WTC11 (cell line): ENCODE results near the gene RALY. TPM values are rescaled to one million over a fixed set of nuclear protein-coding genes. Genes with fewer than 3 reads are reported as not detected.

Source experiments
- ATAC-seq: fragments of 200-7000 bp; cut with Tn5 transposase; 2 replicates; pipeline ENCODE4 v1.10.0; 2021; ENCODE audit warnings: mild to moderate bottlenecking, moderate library complexity
- CTCF ChIA-PET: fragments of 300-600 bp; sonication (Branson Sonifier 250); formaldehyde crosslinking; loops from one replicate; lab custom pipeline; 2021; ENCODE audit warnings: antibody characterized with exemption; lab: Charles Lee
- POLR2A ChIA-PET: fragments of 350-600 bp; sonication (Branson Sonifier 250); formaldehyde crosslinking; loops from one replicate; lab custom pipeline; 2021; ENCODE audit warnings: antibody characterized with exemption; lab: Charles Lee
- DNase-seq: peaks from one replicate; pipeline ENCODE4 v3.0.0; 2021; ENCODE audit warnings: low spot score
- H3K27ac Mint-ChIP-seq: 2 replicates; pipeline ENCODE4 v1.8.0; 2021; ENCODE audit warnings: mixed read lengths
- H3K27me3 Mint-ChIP-seq: 2 replicates; pipeline ENCODE4 v1.8.0; 2021; ENCODE audit warnings: low read depth, mild to moderate bottlenecking, moderate library complexity, mixed read lengths
- H3K36me3 Mint-ChIP-seq: 2 replicates; pipeline ENCODE4 v1.8.0; 2021; ENCODE audit warnings: mixed read lengths
- H3K4me1 Mint-ChIP-seq: 2 replicates; pipeline ENCODE4 v1.8.0; 2022; ENCODE audit warnings: mixed read lengths
- H3K4me3 Mint-ChIP-seq: 2 replicates; pipeline ENCODE4 v1.8.0; 2021; ENCODE audit warnings: mild to moderate bottlenecking, moderate library complexity, mixed read lengths
- H3K9me3 Mint-ChIP-seq: 2 replicates; pipeline ENCODE4 v1.8.0; 2021; ENCODE audit warnings: mixed read lengths
- CBFB ChIP-seq: sonication (generic); formaldehyde crosslinking; IDR thresholded peaks from 2 replicates; pipeline ENCODE4 v1.8.1; 2022; ENCODE audit warnings: mild to moderate bottlenecking, low read depth, missing genetic modification reagents
- CREB1 ChIP-seq: sonication (generic); formaldehyde crosslinking; IDR thresholded peaks from 2 replicates; pipeline ENCODE4 v1.8.0; 2023; ENCODE audit warnings: mild to moderate bottlenecking, missing genetic modification reagents
- E2F4 ChIP-seq: sonication (generic); formaldehyde crosslinking; IDR thresholded peaks from 2 replicates; pipeline ENCODE4 v1.8.1; 2022; ENCODE audit warnings: low read depth, mild to moderate bottlenecking, moderate library complexity, missing genetic modification reagents, borderline replicate concordance
- EMX1 ChIP-seq: fragments of 250-450 bp; sonication (Bioruptor Pico); IDR thresholded peaks from 2 replicates; pipeline ENCODE4 v1.8.0; 2021; ENCODE audit warnings: mild to moderate bottlenecking
- ESRRA ChIP-seq: sonication (generic); formaldehyde crosslinking; IDR thresholded peaks from 2 replicates; pipeline ENCODE4 v1.8.1; 2022; ENCODE audit warnings: mild to moderate bottlenecking, missing genetic modification reagents, borderline replicate concordance
- ETV6 ChIP-seq: sonication (generic); formaldehyde crosslinking; IDR thresholded peaks from 2 replicates; pipeline ENCODE4 v1.8.1; 2022; ENCODE audit warnings: mild to moderate bottlenecking, missing genetic modification reagents
- MYBL2 ChIP-seq: sonication (generic); formaldehyde crosslinking; IDR thresholded peaks from 2 replicates; pipeline ENCODE4 v1.8.1; 2023; ENCODE audit warnings: mild to moderate bottlenecking, moderate library complexity, missing genetic modification reagents
- NFATC4 ChIP-seq: fragments of 250-450 bp; sonication (Bioruptor Pico); IDR thresholded peaks from 2 replicates; pipeline ENCODE4 v1.9.0; 2021; ENCODE audit warnings: mild to moderate bottlenecking
- NFE2L1 ChIP-seq: sonication (generic); formaldehyde crosslinking; IDR thresholded peaks from 2 replicates; pipeline ENCODE4 v1.8.1; 2023; ENCODE audit warnings: missing genetic modification reagents
- NR2C2 ChIP-seq: sonication (generic); formaldehyde crosslinking; IDR thresholded peaks from 2 replicates; pipeline ENCODE4 v1.8.0; 2022; ENCODE audit warnings: mild to moderate bottlenecking, missing genetic modification reagents
- RORB ChIP-seq: fragments of 250-450 bp; sonication (Bioruptor Pico); IDR thresholded peaks from 2 replicates; pipeline ENCODE4 v1.9.0; 2021; ENCODE audit warnings: mild to moderate bottlenecking
- SMAD3 ChIP-seq: sonication (generic); formaldehyde crosslinking; IDR thresholded peaks from 2 replicates; pipeline ENCODE4 v1.8.0; 2022; ENCODE audit warnings: missing genetic modification reagents, mild to moderate bottlenecking, borderline replicate concordance
- SMAD4 ChIP-seq: sonication (generic); formaldehyde crosslinking; IDR thresholded peaks from 2 replicates; pipeline ENCODE4 v1.8.0; 2022; ENCODE audit warnings: mild to moderate bottlenecking, missing genetic modification reagents
- TEAD1 ChIP-seq: sonication (generic); formaldehyde crosslinking; IDR thresholded peaks from 2 replicates; pipeline ENCODE4 v1.8.0; 2022; ENCODE audit warnings: mild to moderate bottlenecking, missing genetic modification reagents
- TEAD4 ChIP-seq: sonication (generic); formaldehyde crosslinking; IDR thresholded peaks from 2 replicates; pipeline ENCODE4 v1.8.0; 2022; ENCODE audit warnings: mild to moderate bottlenecking, missing genetic modification reagents
- TP53 ChIP-seq: sonication (generic); formaldehyde crosslinking; IDR thresholded peaks from 2 replicates; pipeline ENCODE4 v1.8.1; 2023; ENCODE audit warnings: mild to moderate bottlenecking, missing genetic modification reagents
- USF1 ChIP-seq: sonication (generic); formaldehyde crosslinking; IDR thresholded peaks from 2 replicates; pipeline ENCODE4 v1.8.0; 2022; ENCODE audit warnings: mild to moderate bottlenecking, missing genetic modification reagents
- ZNF219 ChIP-seq: sonication (generic); formaldehyde crosslinking; IDR thresholded peaks from 2 replicates; pipeline ENCODE4 v1.8.0; 2023; ENCODE audit warnings: missing genetic modification reagents, mild to moderate bottlenecking, borderline replicate concordance
- total RNA-seq: library from RNA; stranded (reverse); gene quantifications from 3 replicates; pipeline ENCODE4 v1.2.3, GENCODE V29; 2021
- TF ChIP-seq, protein P1 (sequence below): sonication (generic); formaldehyde crosslinking; IDR thresholded peaks from 2 replicates; pipeline ENCODE4 v1.8.0; 2023; ENCODE audit warnings: mild to moderate bottlenecking, missing genetic modification reagents
- TF ChIP-seq, protein P2 (sequence below): fragments of 250-450 bp; sonication (Bioruptor Pico); IDR thresholded peaks from 2 replicates; pipeline ENCODE4 v1.9.0; 2021; ENCODE audit warnings: mild to moderate bottlenecking
- TF ChIP-seq, protein P3 (sequence below): fragments of 250-450 bp; sonication (Bioruptor Pico); IDR thresholded peaks from 2 replicates; pipeline ENCODE4 v1.9.0; 2021; ENCODE audit warnings: mild to moderate bottlenecking
- TF ChIP-seq, protein P4 (sequence below): sonication (generic); formaldehyde crosslinking; IDR thresholded peaks from 2 replicates; pipeline ENCODE4 v1.8.0; 2023; ENCODE audit warnings: missing genetic modification reagents, mild to moderate bottlenecking, borderline replicate concordance
- TF ChIP-seq, protein P5 (sequence below): sonication (generic); formaldehyde crosslinking; IDR thresholded peaks from 2 replicates; pipeline ENCODE4 v1.8.1; 2023; ENCODE audit warnings: mild to moderate bottlenecking, missing genetic modification reagents

RALY gene
- total RNA-seq, 1 experiment from 2014 or later = 164 TPM

DNA sequence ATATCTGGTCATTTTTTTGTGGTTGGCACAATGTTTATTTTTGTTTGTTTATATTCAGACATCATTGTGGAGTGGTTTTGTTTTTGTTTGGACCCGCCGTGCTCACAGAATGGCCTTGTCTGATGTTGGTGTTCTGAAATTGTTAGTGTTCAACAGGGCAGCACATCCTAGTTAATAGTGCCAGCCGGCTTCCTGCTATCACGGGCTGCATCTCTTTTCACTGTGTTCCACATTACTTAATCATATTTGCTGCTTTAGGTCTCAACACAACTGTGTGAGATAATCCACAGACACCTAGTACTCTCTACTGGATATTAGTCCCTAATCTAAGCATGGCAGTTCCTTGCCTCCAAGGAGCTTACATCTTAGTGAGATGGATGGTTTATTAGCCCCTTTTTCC, 121.1 kb downstream of the RALY start:
- H3K4me1 Mint-ChIP-seq = peaks cover 15% of the 10 kb centered on the region
- TF ChIP-seq NFATC4 (CRISPR knock-in tag) (no peak), RORB (no peak), ESRRA (CRISPR knock-in tag) (no peak), E2F4 (CRISPR knock-in tag) (no peak), TEAD1 (CRISPR knock-in tag) (no peak), USF1 (no peak), MYBL2 (CRISPR knock-in tag) (no peak), ZNF219 (CRISPR knock-in tag) (no peak), TP53 (CRISPR knock-in tag) (no peak)
- TF ChIP-seq, protein P1, sequence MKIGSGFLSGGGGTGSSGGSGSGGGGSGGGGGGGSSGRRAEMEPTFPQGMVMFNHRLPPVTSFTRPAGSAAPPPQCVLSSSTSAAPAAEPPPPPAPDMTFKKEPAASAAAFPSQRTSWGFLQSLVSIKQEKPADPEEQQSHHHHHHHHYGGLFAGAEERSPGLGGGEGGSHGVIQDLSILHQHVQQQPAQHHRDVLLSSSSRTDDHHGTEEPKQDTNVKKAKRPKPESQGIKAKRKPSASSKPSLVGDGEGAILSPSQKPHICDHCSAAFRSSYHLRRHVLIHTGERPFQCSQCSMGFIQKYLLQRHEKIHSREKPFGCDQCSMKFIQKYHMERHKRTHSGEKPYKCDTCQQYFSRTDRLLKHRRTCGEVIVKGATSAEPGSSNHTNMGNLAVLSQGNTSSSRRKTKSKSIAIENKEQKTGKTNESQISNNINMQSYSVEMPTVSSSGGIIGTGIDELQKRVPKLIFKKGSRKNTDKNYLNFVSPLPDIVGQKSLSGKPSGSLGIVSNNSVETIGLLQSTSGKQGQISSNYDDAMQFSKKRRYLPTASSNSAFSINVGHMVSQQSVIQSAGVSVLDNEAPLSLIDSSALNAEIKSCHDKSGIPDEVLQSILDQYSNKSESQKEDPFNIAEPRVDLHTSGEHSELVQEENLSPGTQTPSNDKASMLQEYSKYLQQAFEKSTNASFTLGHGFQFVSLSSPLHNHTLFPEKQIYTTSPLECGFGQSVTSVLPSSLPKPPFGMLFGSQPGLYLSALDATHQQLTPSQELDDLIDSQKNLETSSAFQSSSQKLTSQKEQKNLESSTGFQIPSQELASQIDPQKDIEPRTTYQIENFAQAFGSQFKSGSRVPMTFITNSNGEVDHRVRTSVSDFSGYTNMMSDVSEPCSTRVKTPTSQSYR (CRISPR knock-in tag) = no peak
- TF ChIP-seq, protein P2, sequence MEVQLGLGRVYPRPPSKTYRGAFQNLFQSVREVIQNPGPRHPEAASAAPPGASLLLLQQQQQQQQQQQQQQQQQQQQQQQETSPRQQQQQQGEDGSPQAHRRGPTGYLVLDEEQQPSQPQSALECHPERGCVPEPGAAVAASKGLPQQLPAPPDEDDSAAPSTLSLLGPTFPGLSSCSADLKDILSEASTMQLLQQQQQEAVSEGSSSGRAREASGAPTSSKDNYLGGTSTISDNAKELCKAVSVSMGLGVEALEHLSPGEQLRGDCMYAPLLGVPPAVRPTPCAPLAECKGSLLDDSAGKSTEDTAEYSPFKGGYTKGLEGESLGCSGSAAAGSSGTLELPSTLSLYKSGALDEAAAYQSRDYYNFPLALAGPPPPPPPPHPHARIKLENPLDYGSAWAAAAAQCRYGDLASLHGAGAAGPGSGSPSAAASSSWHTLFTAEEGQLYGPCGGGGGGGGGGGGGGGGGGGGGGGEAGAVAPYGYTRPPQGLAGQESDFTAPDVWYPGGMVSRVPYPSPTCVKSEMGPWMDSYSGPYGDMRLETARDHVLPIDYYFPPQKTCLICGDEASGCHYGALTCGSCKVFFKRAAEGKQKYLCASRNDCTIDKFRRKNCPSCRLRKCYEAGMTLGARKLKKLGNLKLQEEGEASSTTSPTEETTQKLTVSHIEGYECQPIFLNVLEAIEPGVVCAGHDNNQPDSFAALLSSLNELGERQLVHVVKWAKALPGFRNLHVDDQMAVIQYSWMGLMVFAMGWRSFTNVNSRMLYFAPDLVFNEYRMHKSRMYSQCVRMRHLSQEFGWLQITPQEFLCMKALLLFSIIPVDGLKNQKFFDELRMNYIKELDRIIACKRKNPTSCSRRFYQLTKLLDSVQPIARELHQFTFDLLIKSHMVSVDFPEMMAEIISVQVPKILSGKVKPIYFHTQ (CRISPR knock-in tag) = no peak
- TF ChIP-seq, protein P3, sequence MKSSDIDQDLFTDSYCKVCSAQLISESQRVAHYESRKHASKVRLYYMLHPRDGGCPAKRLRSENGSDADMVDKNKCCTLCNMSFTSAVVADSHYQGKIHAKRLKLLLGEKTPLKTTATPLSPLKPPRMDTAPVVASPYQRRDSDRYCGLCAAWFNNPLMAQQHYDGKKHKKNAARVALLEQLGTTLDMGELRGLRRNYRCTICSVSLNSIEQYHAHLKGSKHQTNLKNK = no peak
- ChIA-PET POLR2A (no interaction called here), CTCF (no interaction called here)
- no peak overlapping the region for H3K27ac Mint-ChIP-seq
- ATAC-seq (no peak), DNase-seq (no peak)
- no peaks in the 10 kb centered on the region for H3K9me3 Mint-ChIP-seq
- H3K27me3 Mint-ChIP-seq = peaks cover 2% of the 10 kb centered on the region
- peaks cover 13% of the 10 kb centered on the region for H3K36me3 Mint-ChIP-seq
- H3K4me3 Mint-ChIP-seq = no peak overlapping the region

DNA sequence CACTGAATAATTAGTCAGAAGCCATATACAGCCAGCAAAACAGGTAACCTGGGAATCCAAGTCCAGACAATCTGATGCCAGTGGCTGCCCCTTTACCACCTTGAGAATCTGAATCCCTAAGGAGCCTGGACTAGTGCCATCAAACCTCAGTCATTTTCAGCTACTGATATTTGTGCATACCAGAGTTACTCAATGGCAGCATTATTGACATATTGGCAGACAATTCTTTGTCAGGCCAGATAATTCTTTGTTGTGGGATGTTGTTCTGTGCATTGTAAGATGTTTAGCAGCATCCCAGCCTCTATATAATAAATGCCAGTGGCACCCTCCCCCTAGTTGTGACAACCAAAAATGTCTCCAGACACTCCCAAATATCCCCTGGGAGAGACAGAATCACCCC, 121.5 kb downstream of the RALY start:
- no peak for DNase-seq
- ChIA-PET POLR2A (interaction anchor here (0.7 to 1.0 kb wide), 2 partner anchors 19 to 33 kb away, joined by 3 to 4 read pairs; no protein-coding TSS in a partner anchor), CTCF (no interaction called here)
- Mint-ChIP-seq H3K4me1 (peaks cover 12% of the 10 kb centered on the region), H3K27me3 (peaks cover 2% of the 10 kb centered on the region), H3K27ac (no peak overlapping the region), H3K4me3 (no peak overlapping the region), H3K9me3 (no peaks in the 10 kb centered on the region), H3K36me3 (peaks cover 11% of the 10 kb centered on the region)
- ATAC-seq = no peak
- no peak for TF ChIP-seq CREB1 (CRISPR knock-in tag)
- no peak for TF ChIP-seq SMAD4 (CRISPR knock-in tag)
- TF ChIP-seq, protein P4, sequence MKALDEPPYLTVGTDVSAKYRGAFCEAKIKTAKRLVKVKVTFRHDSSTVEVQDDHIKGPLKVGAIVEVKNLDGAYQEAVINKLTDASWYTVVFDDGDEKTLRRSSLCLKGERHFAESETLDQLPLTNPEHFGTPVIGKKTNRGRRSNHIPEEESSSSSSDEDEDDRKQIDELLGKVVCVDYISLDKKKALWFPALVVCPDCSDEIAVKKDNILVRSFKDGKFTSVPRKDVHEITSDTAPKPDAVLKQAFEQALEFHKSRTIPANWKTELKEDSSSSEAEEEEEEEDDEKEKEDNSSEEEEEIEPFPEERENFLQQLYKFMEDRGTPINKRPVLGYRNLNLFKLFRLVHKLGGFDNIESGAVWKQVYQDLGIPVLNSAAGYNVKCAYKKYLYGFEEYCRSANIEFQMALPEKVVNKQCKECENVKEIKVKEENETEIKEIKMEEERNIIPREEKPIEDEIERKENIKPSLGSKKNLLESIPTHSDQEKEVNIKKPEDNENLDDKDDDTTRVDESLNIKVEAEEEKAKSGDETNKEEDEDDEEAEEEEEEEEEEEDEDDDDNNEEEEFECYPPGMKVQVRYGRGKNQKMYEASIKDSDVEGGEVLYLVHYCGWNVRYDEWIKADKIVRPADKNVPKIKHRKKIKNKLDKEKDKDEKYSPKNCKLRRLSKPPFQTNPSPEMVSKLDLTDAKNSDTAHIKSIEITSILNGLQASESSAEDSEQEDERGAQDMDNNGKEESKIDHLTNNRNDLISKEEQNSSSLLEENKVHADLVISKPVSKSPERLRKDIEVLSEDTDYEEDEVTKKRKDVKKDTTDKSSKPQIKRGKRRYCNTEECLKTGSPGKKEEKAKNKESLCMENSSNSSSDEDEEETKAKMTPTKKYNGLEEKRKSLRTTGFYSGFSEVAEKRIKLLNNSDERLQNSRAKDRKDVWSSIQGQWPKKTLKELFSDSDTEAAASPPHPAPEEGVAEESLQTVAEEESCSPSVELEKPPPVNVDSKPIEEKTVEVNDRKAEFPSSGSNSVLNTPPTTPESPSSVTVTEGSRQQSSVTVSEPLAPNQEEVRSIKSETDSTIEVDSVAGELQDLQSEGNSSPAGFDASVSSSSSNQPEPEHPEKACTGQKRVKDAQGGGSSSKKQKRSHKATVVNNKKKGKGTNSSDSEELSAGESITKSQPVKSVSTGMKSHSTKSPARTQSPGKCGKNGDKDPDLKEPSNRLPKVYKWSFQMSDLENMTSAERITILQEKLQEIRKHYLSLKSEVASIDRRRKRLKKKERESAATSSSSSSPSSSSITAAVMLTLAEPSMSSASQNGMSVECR (CRISPR knock-in tag) = no peak
- TF ChIP-seq NFE2L1 (CRISPR knock-in tag) = no peak
- TF ChIP-seq TEAD4 (CRISPR knock-in tag) = no peak
- no peak for TF ChIP-seq NR2C2 (CRISPR knock-in tag)
- TF ChIP-seq EMX1 (CRISPR knock-in tag) = no peak
- no peak for TF ChIP-seq SMAD3
- no peak for TF ChIP-seq ETV6 (CRISPR knock-in tag)
- TF ChIP-seq, protein P5, sequence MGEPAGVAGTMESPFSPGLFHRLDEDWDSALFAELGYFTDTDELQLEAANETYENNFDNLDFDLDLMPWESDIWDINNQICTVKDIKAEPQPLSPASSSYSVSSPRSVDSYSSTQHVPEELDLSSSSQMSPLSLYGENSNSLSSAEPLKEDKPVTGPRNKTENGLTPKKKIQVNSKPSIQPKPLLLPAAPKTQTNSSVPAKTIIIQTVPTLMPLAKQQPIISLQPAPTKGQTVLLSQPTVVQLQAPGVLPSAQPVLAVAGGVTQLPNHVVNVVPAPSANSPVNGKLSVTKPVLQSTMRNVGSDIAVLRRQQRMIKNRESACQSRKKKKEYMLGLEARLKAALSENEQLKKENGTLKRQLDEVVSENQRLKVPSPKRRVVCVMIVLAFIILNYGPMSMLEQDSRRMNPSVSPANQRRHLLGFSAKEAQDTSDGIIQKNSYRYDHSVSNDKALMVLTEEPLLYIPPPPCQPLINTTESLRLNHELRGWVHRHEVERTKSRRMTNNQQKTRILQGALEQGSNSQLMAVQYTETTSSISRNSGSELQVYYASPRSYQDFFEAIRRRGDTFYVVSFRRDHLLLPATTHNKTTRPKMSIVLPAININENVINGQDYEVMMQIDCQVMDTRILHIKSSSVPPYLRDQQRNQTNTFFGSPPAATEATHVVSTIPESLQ (CRISPR knock-in tag) = no peak
- no peak for TF ChIP-seq CBFB
- TF ChIP-seq RORB = no peak
